ENCODE measurements around the gene ZNF804B. TPM values are rescaled to one million over a fixed set of nuclear protein-coding genes. Genes with fewer than 3 reads are reported as not detected.

ZNF804B gene
- total RNA-seq, 1 experiment from 2014 or later = not detected

- no peak overlapping the region for H4K5ac ChIP-seq (ENCODE audit: insufficient read length, low read depth, low read length)
- H3K14ac ChIP-seq (ENCODE audit: insufficient read depth, low read length) = no peak overlapping the region
- H3K27me3 ChIP-seq (ENCODE audit: insufficient read depth, low read length) = no peaks in the 10 kb centered on the region
- H4K91ac ChIP-seq (ENCODE audit: insufficient read length, low read depth, low read length) = no peak overlapping the region
- H3K79me2 ChIP-seq (ENCODE audit: insufficient read depth, low read length) = no peaks in the 10 kb centered on the region
- no peak for TF ChIP-seq CTCF (conservative IDR thresholded peaks at IDR 0.05)
- H3K27me3 Mint-ChIP-seq (ENCODE audit: low read depth) = no peaks in the 10 kb centered on the region
- H2BK12ac ChIP-seq (ENCODE audit: insufficient read length, low read depth, low read length) = no peak overlapping the region
- H2BK120ac ChIP-seq (ENCODE audit: low read depth, low read length, poor library complexity, severe bottlenecking) = no peak overlapping the region
- H3K4me1 ChIP-seq (ENCODE audit: insufficient read depth, low read length) = no peaks in the 10 kb centered on the region
- DNase-seq = no peak
- no peak overlapping the region for H2AFZ ChIP-seq (ENCODE audit: low read length)
- no peaks in the 10 kb centered on the region for H3K9me3 ChIP-seq (ENCODE audit: control insufficient read depth, low read depth, low read length)
- no peak overlapping the region for H2AK5ac ChIP-seq (ENCODE audit: insufficient read length, low read length)
- no peaks in the 10 kb centered on the region for H3K36me3 Mint-ChIP-seq (ENCODE audit: insufficient read depth in 1 of 3, low read depth in 3 of 3)
- H3K9me3 Mint-ChIP-seq = no peaks in the 10 kb centered on the region
- H3K9ac ChIP-seq (ENCODE audit: extremely low read depth, insufficient read length, low read length) = no peak overlapping the region
- no peak overlapping the region for H2BK5ac ChIP-seq (ENCODE audit: insufficient read length, low read length)
- no peak overlapping the region for H3K4me3 Mint-ChIP-seq
- H3K56ac ChIP-seq (ENCODE audit: insufficient read length, low read depth, low read length) = no peak overlapping the region
- H3K23ac ChIP-seq (ENCODE audit: insufficient read length, low read depth, low read length) = no peak overlapping the region
- H3K23me2 ChIP-seq (ENCODE audit: insufficient read length, low read depth, low read length, poor library complexity, severe bottlenecking) = no peaks in the 10 kb centered on the region
- H3K4me2 ChIP-seq (ENCODE audit: insufficient read depth, insufficient read length, low read length) = no peak overlapping the region
- H3K27ac Mint-ChIP-seq = no peak overlapping the region; a peak in 1 of 7 replicates
- no peak overlapping the region for H2BK20ac ChIP-seq (ENCODE audit: low read depth, low read length, poor library complexity, severe bottlenecking)
- no peaks in the 10 kb centered on the region for H4K20me1 ChIP-seq (ENCODE audit: control insufficient read depth, insufficient read depth, insufficient read length)
- H3K4me1 Mint-ChIP-seq = no peaks in the 10 kb centered on the region
- no peak overlapping the region for H3K18ac ChIP-seq (ENCODE audit: insufficient read length, low read depth, low read length)
- H3K27ac ChIP-seq (ENCODE audit: insufficient read length, low read depth, low read length) = no peak overlapping the region
- no peak overlapping the region for H2BK15ac ChIP-seq (ENCODE audit: low read depth, low read length)
- H4K8ac ChIP-seq (replicated peaks; ENCODE audit: insufficient read length, low read depth, low read length) = no peak overlapping the region
- H3K4ac ChIP-seq (ENCODE audit: low read depth, low read length) = no peak overlapping the region
- H3K79me1 ChIP-seq (ENCODE audit: insufficient read depth, low read depth, low read length, poor library complexity, severe bottlenecking) = no peaks in the 10 kb centered on the region
- no peak overlapping the region for H3T11ph ChIP-seq (ENCODE audit: low read length)
Observed at GRCh38 chr7:88772776-88773175, 13.3 kb downstream of the ZNF804B start.

Measured in H9 (cell line).